Nephron (organoid): ENCODE data around the gene ZNF783.

ENCODE experiments used
- H3K27ac Mint-ChIP-seq, 3 experiments: 2 replicates each; pipeline ENCODE4 v1.8.0; 2020; ENCODE audit warnings: mixed read lengths in 3 of 3, mild to moderate bottlenecking in 2 of 3, moderate library complexity in 1 of 3
- H3K27me3 Mint-ChIP-seq: 2 replicates; pipeline ENCODE4 v1.8.0; 2021; ENCODE audit warnings: low read depth, mild to moderate bottlenecking, moderate library complexity, mixed read lengths
- H3K36me3 Mint-ChIP-seq: 2 replicates; pipeline ENCODE4 v1.8.0; 2020; ENCODE audit warnings: low read depth, mixed read lengths
- H3K4me1 Mint-ChIP-seq: 2 replicates; pipeline ENCODE4 v1.8.0; 2020; ENCODE audit warnings: mixed read lengths
- H3K4me3 Mint-ChIP-seq, 3 experiments: 2 replicates each; pipeline ENCODE4 v1.8.0; 2020; ENCODE audit warnings: mild to moderate bottlenecking in 3 of 3, mixed read lengths in 3 of 3, moderate library complexity in 2 of 3
- H3K9me3 Mint-ChIP-seq: 2 replicates; pipeline ENCODE4 v1.8.0; 2020; ENCODE audit warnings: mixed read lengths
- CTCF ChIP-seq, 3 experiments: fragments of 200-600 bp; sonication (generic); IDR thresholded peaks; one replicate each; pipeline ENCODE4 v1.5.0; 2021; ENCODE audit warnings: antibody characterized with exemption in 3 of 3; ENCODE audit not compliant: unreplicated experiment in 3 of 3

Gene ZNF783

GRCh38 chr7:149310113-149310836 lies 48.3 kb downstream of the ZNF783 start:
- H3K27ac Mint-ChIP-seq, result no peak overlapping the region
- TF ChIP-seq CTCF (IDR thresholded peaks at IDR 0.05; ENCODE audit: unreplicated experiment in 3 of 3), result peak; percentile 24 to 46 (median 41)
- H3K36me3 Mint-ChIP-seq, result no peaks in the 10 kb centered on the region
- H3K9me3 Mint-ChIP-seq, result peaks cover 6% of the 10 kb centered on the region
- no peak overlapping the region for H3K4me3 Mint-ChIP-seq
- H3K4me1 Mint-ChIP-seq, result no peaks in the 10 kb centered on the region
- peaks cover 3% of the 10 kb centered on the region for H3K27me3 Mint-ChIP-seq

- no peak overlapping the region for H3K4me3 Mint-ChIP-seq
- no peaks in the 10 kb centered on the region for H3K4me1 Mint-ChIP-seq
- TF ChIP-seq CTCF (IDR thresholded peaks at IDR 0.05; ENCODE audit: unreplicated experiment in 3 of 3), result no peak
- no peaks in the 10 kb centered on the region for H3K36me3 Mint-ChIP-seq
- H3K27me3 Mint-ChIP-seq, result peaks cover 3% of the 10 kb centered on the region
- peaks cover 11% of the 10 kb centered on the region for H3K9me3 Mint-ChIP-seq
- no peak overlapping the region for H3K27ac Mint-ChIP-seq
Observed at GRCh38 chr7:149310990-149311573, 49.1 kb downstream of the ZNF783 start.

- TF ChIP-seq CTCF (IDR thresholded peaks at IDR 0.05; ENCODE audit: unreplicated experiment in 3 of 3), result no peak
Observed at GRCh38 chr7:149313981-149314380, 52.0 kb downstream of the ZNF783 start.

GRCh38 chr7:149316606-149317005 lies 54.6 kb downstream of the ZNF783 start:
- no peaks in the 10 kb centered on the region for H3K36me3 Mint-ChIP-seq
- no peak overlapping the region for H3K27ac Mint-ChIP-seq
- no peak overlapping the region for H3K4me3 Mint-ChIP-seq
- peaks cover 18% of the 10 kb centered on the region for H3K27me3 Mint-ChIP-seq
- TF ChIP-seq CTCF (IDR thresholded peaks at IDR 0.05; ENCODE audit: unreplicated experiment in 3 of 3), result no peak
- peaks cover 24% of the 10 kb centered on the region for H3K9me3 Mint-ChIP-seq
- H3K4me1 Mint-ChIP-seq, result no peaks in the 10 kb centered on the region

More at GRCh38 chr7:149313981-149314380, 52.0 kb downstream of the ZNF783 start:
- Mint-ChIP-seq H3K9me3 (peaks cover 24% of the 10 kb centered on the region), H3K4me3 (no peak overlapping the region), H3K27ac (no peak overlapping the region), H3K27me3 (peaks cover 10% of the 10 kb centered on the region), H3K4me1 (no peaks in the 10 kb centered on the region), H3K36me3 (no peaks in the 10 kb centered on the region)

GRCh38 chr7:149317496-149317895 lies 55.5 kb downstream of the ZNF783 start:
- Mint-ChIP-seq H3K27me3 (peaks cover 18% of the 10 kb centered on the region), H3K27ac (no peak overlapping the region), H3K4me3 (no peak overlapping the region), H3K9me3 (peaks cover 24% of the 10 kb centered on the region), H3K4me1 (no peaks in the 10 kb centered on the region), H3K36me3 (no peaks in the 10 kb centered on the region)
- TF ChIP-seq CTCF (IDR thresholded peaks at IDR 0.05; ENCODE audit: unreplicated experiment in 3 of 3), result no peak
